Neuronal stem cell (in vitro differentiated cells): Measurements from ENCODE around the gene ROBO1.

Source experiments
- DNase-seq: peaks from one replicate; pipeline ENCODE4 v3.0.0-alpha.2; 2013; ENCODE audit warnings: low spot score
- H2AFZ ChIP-seq: one replicate; pipeline ENCODE4 v1.6.1; 2013; ENCODE audit warnings: mild to moderate bottlenecking, low read length, inconsistent platforms
- H2AK5ac ChIP-seq: 2 replicates; pipeline ENCODE4 v1.6.1; 2013; ENCODE audit warnings: low read depth, mild to moderate bottlenecking, inconsistent platforms, low read length, moderate library complexity, mixed read lengths
- H2BK120ac ChIP-seq: 2 replicates; pipeline ENCODE4 v1.6.1; 2013; ENCODE audit warnings: low read depth, mild to moderate bottlenecking, inconsistent platforms, low read length, moderate library complexity, mixed read lengths
- H2BK12ac ChIP-seq: one replicate; pipeline ENCODE4 v1.6.1; 2013; ENCODE audit warnings: low read length, inconsistent platforms
- H2BK15ac ChIP-seq: 2 replicates; pipeline ENCODE4 v1.6.1; 2013; ENCODE audit warnings: mild to moderate bottlenecking, low read length, inconsistent platforms, mixed read lengths
- H2BK5ac ChIP-seq: one replicate; pipeline ENCODE4 v1.6.1; 2013; ENCODE audit warnings: inconsistent platforms, mild to moderate bottlenecking, low read length, moderate library complexity
- H3K14ac ChIP-seq: one replicate; pipeline ENCODE4 v1.6.1; 2013; ENCODE audit warnings: low read length, inconsistent platforms
- H3K18ac ChIP-seq: 2 replicates; pipeline ENCODE4 v1.6.1; 2013; ENCODE audit warnings: low read length, inconsistent platforms
- H3K23ac ChIP-seq: 2 replicates; pipeline ENCODE4 v1.6.1; 2013; ENCODE audit warnings: low read depth, mild to moderate bottlenecking, mixed read lengths, low read length, inconsistent platforms; ENCODE audit not compliant: poor library complexity
- H3K27ac ChIP-seq: replicated peaks from 3 replicates; pipeline ENCODE4 v1.5.1; 2013; ENCODE audit warnings: low read length, inconsistent platforms
- H3K27me3 ChIP-seq, 3 experiments: 2 replicates each; pipeline ENCODE4 v1.6.1; 2013; ENCODE audit warnings: low read length in 3 of 3, mild to moderate bottlenecking in 2 of 3, inconsistent platforms in 1 of 3, low read depth in 1 of 3, mixed read lengths in 1 of 3, moderate library complexity in 1 of 3; ENCODE audit not compliant: control insufficient read depth in 3 of 3, insufficient read depth in 3 of 3
- H3K36me3 ChIP-seq, 2 donors: replicated peaks in 1 of 2; 2 replicates each; pipeline ENCODE4 v1.6.1; 2013; ENCODE audit warnings: low read length in 2 of 2; ENCODE audit not compliant: control insufficient read depth in 2 of 2, insufficient read depth in 2 of 2
- H3K4ac ChIP-seq: 2 replicates; pipeline ENCODE4 v1.6.1; 2013; ENCODE audit warnings: inconsistent platforms, mild to moderate bottlenecking, low read length, moderate library complexity
- H3K4me1 ChIP-seq, 2 donors: 1 replicate in 1 of 2; 2 replicates in 1 of 2; pipeline ENCODE4 v1.6.1; 2013; ENCODE audit warnings: low read length in 2 of 2, low read depth in 1 of 2; ENCODE audit not compliant: control insufficient read depth in 2 of 2, insufficient read depth in 1 of 2
- H3K4me2 ChIP-seq: one replicate; pipeline ENCODE4 v1.6.1; 2013; ENCODE audit warnings: mild to moderate bottlenecking, low read length, inconsistent platforms; ENCODE audit not compliant: insufficient read depth, poor library complexity, severe bottlenecking
- H3K4me3 ChIP-seq, 2 donors: 2 replicates each; pipeline ENCODE4 v1.5.1; 2013; ENCODE audit warnings: low read length in 2 of 2, mild to moderate bottlenecking in 2 of 2, inconsistent platforms in 1 of 2, moderate library complexity in 1 of 2
- H3K79me1 ChIP-seq: one replicate; pipeline ENCODE4 v1.6.1; 2013; ENCODE audit warnings: low read depth, mild to moderate bottlenecking, inconsistent platforms, low read length, moderate library complexity
- H3K9ac ChIP-seq: one replicate; pipeline ENCODE4 v1.6.1; 2013; ENCODE audit warnings: mild to moderate bottlenecking, low read depth, low read length, inconsistent platforms; ENCODE audit not compliant: poor library complexity
- H3K9me3 ChIP-seq, 2 donors: replicated peaks in 1 of 2; 2 replicates each; pipeline versions ENCODE3 to v1.6.1; 2013; ENCODE audit warnings: low read length in 2 of 2, mild to moderate bottlenecking in 2 of 2, inconsistent platforms in 1 of 2, low read depth in 1 of 2, mixed read lengths in 1 of 2, moderate library complexity in 1 of 2; ENCODE audit not compliant: control insufficient read depth in 2 of 2, insufficient read depth in 1 of 2
- H4K8ac ChIP-seq: one replicate; pipeline ENCODE4 v1.6.1; 2013; ENCODE audit warnings: low read depth, mild to moderate bottlenecking, inconsistent platforms, low read length, moderate library complexity
- H4K91ac ChIP-seq: one replicate; pipeline ENCODE4 v1.6.1; 2013; ENCODE audit warnings: low read length, low read depth, mild to moderate bottlenecking, inconsistent platforms; ENCODE audit not compliant: poor library complexity
- WGBS, 2 donors: extraction: QIAGEN DNeasy Blood & Tissue Kit; methylation state at CpG; one replicate each; pipeline ENCODE4 v1.1.7; 2013; ENCODE audit warnings: missing lambda C conversion rate in 2 of 2, mixed read lengths in 1 of 2; ENCODE audit not compliant: insufficient read length in 2 of 2, insufficient replicate concordance in 1 of 2; ENCODE audit errors: extremely low coverage in 2 of 2; 5-methylcytosine and 5-hydroxymethylcytosine counted together

Gene ROBO1

GRCh38 chr3:78741066-78741645 lies 1026.6 kb downstream of the ROBO1 start:
- H2BK120ac ChIP-seq = no peak overlapping the region
- no peak overlapping the region for H2AFZ ChIP-seq
- H3K27me3 ChIP-seq = no peaks in the 10 kb centered on the region
- H2BK5ac ChIP-seq = no peak overlapping the region
- H2BK12ac ChIP-seq = no peak overlapping the region
- H3K9ac ChIP-seq = no peak overlapping the region
- no peak overlapping the region for H3K14ac ChIP-seq
- no peak overlapping the region for H3K4ac ChIP-seq
- H4K8ac ChIP-seq = no peak overlapping the region
- H3K9me3 ChIP-seq = peaks cover 0 to 7% of the 10 kb centered on the region in 2 donors
- H3K4me1 ChIP-seq = no peaks in the 10 kb centered on the region
- no peak overlapping the region for H3K18ac ChIP-seq
- H4K91ac ChIP-seq = no peak overlapping the region
- no peak overlapping the region for H3K27ac ChIP-seq
- H3K79me1 ChIP-seq = no peaks in the 10 kb centered on the region
- no peak overlapping the region for H2AK5ac ChIP-seq
- H3K36me3 ChIP-seq = no peaks in the 10 kb centered on the region
- no peak overlapping the region for H3K4me3 ChIP-seq
- H3K23ac ChIP-seq = no peak overlapping the region
- H2BK15ac ChIP-seq = no peak overlapping the region
- no CpG with 5 or more reads among the region's 1 CpG for WGBS, 2 donors
- no peak overlapping the region for H3K4me2 ChIP-seq
- no peak for DNase-seq

- H3K4ac ChIP-seq = no peak overlapping the region
- peaks cover 0 to 7% of the 10 kb centered on the region in 2 donors for H3K9me3 ChIP-seq
- H3K4me2 ChIP-seq = no peak overlapping the region
- WGBS, 2 donors = no CpG with 5 or more reads among the region's 2 CpGs
- H2BK12ac ChIP-seq = no peak overlapping the region
- H3K4me3 ChIP-seq = no peak overlapping the region
- no peaks in the 10 kb centered on the region for H3K27me3 ChIP-seq
- no peak overlapping the region for H3K9ac ChIP-seq
- no peak overlapping the region for H3K14ac ChIP-seq
- H2BK5ac ChIP-seq = no peak overlapping the region
- no peak overlapping the region for H2AFZ ChIP-seq
- no peak overlapping the region for H4K91ac ChIP-seq
- H2BK120ac ChIP-seq = no peak overlapping the region
- no peak overlapping the region for H3K18ac ChIP-seq
- H3K79me1 ChIP-seq = no peaks in the 10 kb centered on the region
- DNase-seq = no peak
- no peaks in the 10 kb centered on the region for H3K4me1 ChIP-seq
- H2AK5ac ChIP-seq = no peak overlapping the region
- H3K23ac ChIP-seq = no peak overlapping the region
- H2BK15ac ChIP-seq = no peak overlapping the region
- no peak overlapping the region for H3K27ac ChIP-seq
- H4K8ac ChIP-seq = no peak overlapping the region
- H3K36me3 ChIP-seq = no peaks in the 10 kb centered on the region
Observed at GRCh38 chr3:78738833-78739232, 1029.0 kb downstream of the ROBO1 start.

GRCh38 chr3:78737988-78738387 lies 1029.8 kb downstream of the ROBO1 start:
- H3K23ac ChIP-seq = no peak overlapping the region
- H3K14ac ChIP-seq = no peak overlapping the region
- no peak overlapping the region for H3K4me3 ChIP-seq
- H3K9ac ChIP-seq = no peak overlapping the region
- peaks cover 0 to 7% of the 10 kb centered on the region in 2 donors for H3K9me3 ChIP-seq
- no peak overlapping the region for H3K18ac ChIP-seq
- no peak for DNase-seq
- no peak overlapping the region for H3K27ac ChIP-seq
- H4K91ac ChIP-seq = no peak overlapping the region
- H2BK15ac ChIP-seq = no peak overlapping the region
- H3K4ac ChIP-seq = no peak overlapping the region
- no peak overlapping the region for H3K4me2 ChIP-seq
- H4K8ac ChIP-seq = no peak overlapping the region
- H2BK120ac ChIP-seq = no peak overlapping the region
- H3K27me3 ChIP-seq = no peaks in the 10 kb centered on the region
- no peak overlapping the region for H2BK5ac ChIP-seq
- no CpG with 5 or more reads among the region's 5 CpGs for WGBS, 2 donors
- no peaks in the 10 kb centered on the region for H3K79me1 ChIP-seq
- no peak overlapping the region for H2AFZ ChIP-seq
- no peak overlapping the region for H2AK5ac ChIP-seq
- H3K4me1 ChIP-seq = no peaks in the 10 kb centered on the region
- H3K36me3 ChIP-seq = no peaks in the 10 kb centered on the region
- H2BK12ac ChIP-seq = no peak overlapping the region

- Histone ChIP-seq H3K36me3 (no peaks in the 10 kb centered on the region), H3K79me1 (no peaks in the 10 kb centered on the region), H3K9me3 (peaks cover 0 to 7% of the 10 kb centered on the region in 2 donors), H4K8ac (no peak overlapping the region), H2BK15ac (no peak overlapping the region), H3K4me3 (no peak overlapping the region), H2BK12ac (no peak overlapping the region), H2BK120ac (no peak overlapping the region), H3K27me3 (no peaks in the 10 kb centered on the region), H3K4me2 (no peak overlapping the region), H3K4me1 (no peaks in the 10 kb centered on the region), H3K9ac (no peak overlapping the region), H2AFZ (no peak overlapping the region), H3K27ac (no peak overlapping the region), H2BK5ac (no peak overlapping the region), H3K14ac (no peak overlapping the region), H3K4ac (no peak overlapping the region), H2AK5ac (no peak overlapping the region), H3K18ac (no peak overlapping the region), H3K23ac (no peak overlapping the region), H4K91ac (no peak overlapping the region)
- DNase-seq = no peak
- WGBS, 2 donors = no CpG with 5 or more reads among the region's 2 CpGs
Observed at GRCh38 chr3:78736863-78737262, 1030.9 kb downstream of the ROBO1 start.
